Measurements from ENCODE around the gene PXK.

DNA sequence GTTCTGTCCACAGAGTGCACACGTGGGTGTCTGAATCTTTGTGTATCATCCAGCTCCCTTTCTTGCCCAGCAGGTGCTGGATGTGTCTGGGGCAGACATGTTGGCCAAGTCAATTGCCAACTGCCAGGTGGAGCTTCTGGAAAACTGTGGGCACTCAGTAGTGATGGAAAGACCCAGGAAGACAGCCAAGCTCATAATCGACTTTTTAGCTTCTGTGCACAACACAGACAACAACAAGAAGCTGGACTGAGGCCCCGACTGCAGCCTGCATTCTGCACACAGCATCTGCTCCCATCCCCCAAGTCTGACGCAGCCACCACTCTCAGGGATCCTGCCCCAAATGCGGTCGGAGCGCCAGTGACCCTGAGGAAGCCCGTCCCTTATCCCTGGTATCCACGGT, 39.2 kb upstream of the PXK start:
- TF ChIP-seq, protein P1, sequence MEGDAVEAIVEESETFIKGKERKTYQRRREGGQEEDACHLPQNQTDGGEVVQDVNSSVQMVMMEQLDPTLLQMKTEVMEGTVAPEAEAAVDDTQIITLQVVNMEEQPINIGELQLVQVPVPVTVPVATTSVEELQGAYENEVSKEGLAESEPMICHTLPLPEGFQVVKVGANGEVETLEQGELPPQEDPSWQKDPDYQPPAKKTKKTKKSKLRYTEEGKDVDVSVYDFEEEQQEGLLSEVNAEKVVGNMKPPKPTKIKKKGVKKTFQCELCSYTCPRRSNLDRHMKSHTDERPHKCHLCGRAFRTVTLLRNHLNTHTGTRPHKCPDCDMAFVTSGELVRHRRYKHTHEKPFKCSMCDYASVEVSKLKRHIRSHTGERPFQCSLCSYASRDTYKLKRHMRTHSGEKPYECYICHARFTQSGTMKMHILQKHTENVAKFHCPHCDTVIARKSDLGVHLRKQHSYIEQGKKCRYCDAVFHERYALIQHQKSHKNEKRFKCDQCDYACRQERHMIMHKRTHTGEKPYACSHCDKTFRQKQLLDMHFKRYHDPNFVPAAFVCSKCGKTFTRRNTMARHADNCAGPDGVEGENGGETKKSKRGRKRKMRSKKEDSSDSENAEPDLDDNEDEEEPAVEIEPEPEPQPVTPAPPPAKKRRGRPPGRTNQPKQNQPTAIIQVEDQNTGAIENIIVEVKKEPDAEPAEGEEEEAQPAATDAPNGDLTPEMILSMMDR (conservative IDR thresholded peaks at IDR 0.05 in 1 of 2, IDR thresholded peaks at IDR 0.05 in 1 of 2; ENCODE audit: low read depth in 1 of 2, low read length in 2 of 2): no peak
- no peak for TF ChIP-seq EZH2 (IDR thresholded peaks at IDR 0.05; ENCODE audit: low read length, missing control alignments)

All from fibroblast of lung (primary cell).